ENCODE measurements around the gene RGS7BP. TPM values are rescaled to one million over a fixed set of nuclear protein-coding genes. Genes with fewer than 3 reads are reported as not detected.

Gene RGS7BP
- total RNA-seq, 1 experiment from 2014 or later: not detected

DNA sequence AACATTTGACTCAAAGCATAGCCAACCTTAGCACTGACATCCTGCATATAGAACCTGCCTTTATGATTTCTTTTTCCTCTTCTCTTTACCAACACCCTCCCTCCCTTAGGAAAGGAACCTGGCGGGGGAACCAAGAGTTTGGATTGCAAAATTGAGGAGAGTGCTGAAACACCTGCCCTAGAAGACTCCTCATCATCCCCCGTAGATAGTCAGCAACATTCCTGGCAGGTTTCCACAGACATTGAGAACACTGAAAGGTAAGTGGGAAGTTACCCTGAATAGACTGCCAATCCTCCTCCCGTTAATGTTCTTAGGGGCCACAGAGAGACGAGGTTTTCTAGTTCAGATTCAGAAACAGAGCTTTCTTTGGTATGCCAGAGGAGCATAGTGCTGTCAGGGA lies 88.8 kb downstream of the RGS7BP start:
- DNase-seq (ENCODE audit: low read depth, low spot score): no peak
- no peak overlapping the region for H3K9ac ChIP-seq (ENCODE audit: low read length)
- H3K4me1 ChIP-seq (ENCODE audit: control insufficient read depth in 1 of 2, insufficient read depth in 2 of 2, low read length in 2 of 2): no peaks in the 10 kb centered on the region
- 0 out of 2 replicates have a peak, but pooled peaks cover 8% of the 10 kb centered on the region for H3K27me3 ChIP-seq (ENCODE audit: insufficient read depth, low read length)
- H4K20me1 ChIP-seq (ENCODE audit: insufficient read depth): no peaks in the 10 kb centered on the region
- no peaks in the 10 kb centered on the region for H3K36me3 ChIP-seq (ENCODE audit: control insufficient read depth in 1 of 2, insufficient read depth in 2 of 2, low read length in 2 of 2)
- H3K4me3 ChIP-seq (replicated peaks in 1 of 2; ENCODE audit: low read depth in 1 of 2, low read length in 2 of 2): no peak overlapping the region
- TF ChIP-seq EGR1 (IDR thresholded peaks at IDR 0.05; ENCODE audit: low read depth) (no peak), YY1 (IDR thresholded peaks at IDR 0.05; ENCODE audit: extremely low read depth, insufficient replicate concordance, low read depth, low read length) (no peak), CBX3 (IDR thresholded peaks at IDR 0.05; ENCODE audit: low read depth) (no peak), EZH2phosphoT487 (IDR thresholded peaks at IDR 0.05; ENCODE audit: borderline replicate concordance) (no peak), TCF7L2 (IDR thresholded peaks at IDR 0.05; ENCODE audit: borderline replicate concordance, extremely low read depth, insufficient read depth, insufficient read length) (no peak), RAD21 (IDR thresholded peaks at IDR 0.05; ENCODE audit: low read depth) (no peak), SP1 (IDR thresholded peaks at IDR 0.05; ENCODE audit: low read depth) (no peak), FOSL1 (IDR thresholded peaks at IDR 0.05; ENCODE audit: low read depth) (no peak), POLR2AphosphoS5 (IDR thresholded peaks at IDR 0.05; ENCODE audit: low read depth, low read length) (no peak), ELF1 (IDR thresholded peaks at IDR 0.05; ENCODE audit: borderline replicate concordance, low read depth) (no peak), CEBPB (IDR thresholded peaks at IDR 0.05; ENCODE audit: low read depth) (no peak), EZH2 (IDR thresholded peaks at IDR 0.05) (no peak), POLR2A (IDR thresholded peaks at IDR 0.05; ENCODE audit: borderline replicate concordance, extremely low read depth, insufficient read depth, insufficient read length) (no peak)
- TF ChIP-seq, protein P1, sequence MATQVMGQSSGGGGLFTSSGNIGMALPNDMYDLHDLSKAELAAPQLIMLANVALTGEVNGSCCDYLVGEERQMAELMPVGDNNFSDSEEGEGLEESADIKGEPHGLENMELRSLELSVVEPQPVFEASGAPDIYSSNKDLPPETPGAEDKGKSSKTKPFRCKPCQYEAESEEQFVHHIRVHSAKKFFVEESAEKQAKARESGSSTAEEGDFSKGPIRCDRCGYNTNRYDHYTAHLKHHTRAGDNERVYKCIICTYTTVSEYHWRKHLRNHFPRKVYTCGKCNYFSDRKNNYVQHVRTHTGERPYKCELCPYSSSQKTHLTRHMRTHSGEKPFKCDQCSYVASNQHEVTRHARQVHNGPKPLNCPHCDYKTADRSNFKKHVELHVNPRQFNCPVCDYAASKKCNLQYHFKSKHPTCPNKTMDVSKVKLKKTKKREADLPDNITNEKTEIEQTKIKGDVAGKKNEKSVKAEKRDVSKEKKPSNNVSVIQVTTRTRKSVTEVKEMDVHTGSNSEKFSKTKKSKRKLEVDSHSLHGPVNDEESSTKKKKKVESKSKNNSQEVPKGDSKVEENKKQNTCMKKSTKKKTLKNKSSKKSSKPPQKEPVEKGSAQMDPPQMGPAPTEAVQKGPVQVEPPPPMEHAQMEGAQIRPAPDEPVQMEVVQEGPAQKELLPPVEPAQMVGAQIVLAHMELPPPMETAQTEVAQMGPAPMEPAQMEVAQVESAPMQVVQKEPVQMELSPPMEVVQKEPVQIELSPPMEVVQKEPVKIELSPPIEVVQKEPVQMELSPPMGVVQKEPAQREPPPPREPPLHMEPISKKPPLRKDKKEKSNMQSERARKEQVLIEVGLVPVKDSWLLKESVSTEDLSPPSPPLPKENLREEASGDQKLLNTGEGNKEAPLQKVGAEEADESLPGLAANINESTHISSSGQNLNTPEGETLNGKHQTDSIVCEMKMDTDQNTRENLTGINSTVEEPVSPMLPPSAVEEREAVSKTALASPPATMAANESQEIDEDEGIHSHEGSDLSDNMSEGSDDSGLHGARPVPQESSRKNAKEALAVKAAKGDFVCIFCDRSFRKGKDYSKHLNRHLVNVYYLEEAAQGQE (IDR thresholded peaks at IDR 0.05; ENCODE audit: low read depth): no peak
- TF ChIP-seq, protein P2, sequence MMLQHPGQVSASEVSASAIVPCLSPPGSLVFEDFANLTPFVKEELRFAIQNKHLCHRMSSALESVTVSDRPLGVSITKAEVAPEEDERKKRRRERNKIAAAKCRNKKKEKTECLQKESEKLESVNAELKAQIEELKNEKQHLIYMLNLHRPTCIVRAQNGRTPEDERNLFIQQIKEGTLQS (IDR thresholded peaks at IDR 0.05): no peak
- TF ChIP-seq, protein P3, sequence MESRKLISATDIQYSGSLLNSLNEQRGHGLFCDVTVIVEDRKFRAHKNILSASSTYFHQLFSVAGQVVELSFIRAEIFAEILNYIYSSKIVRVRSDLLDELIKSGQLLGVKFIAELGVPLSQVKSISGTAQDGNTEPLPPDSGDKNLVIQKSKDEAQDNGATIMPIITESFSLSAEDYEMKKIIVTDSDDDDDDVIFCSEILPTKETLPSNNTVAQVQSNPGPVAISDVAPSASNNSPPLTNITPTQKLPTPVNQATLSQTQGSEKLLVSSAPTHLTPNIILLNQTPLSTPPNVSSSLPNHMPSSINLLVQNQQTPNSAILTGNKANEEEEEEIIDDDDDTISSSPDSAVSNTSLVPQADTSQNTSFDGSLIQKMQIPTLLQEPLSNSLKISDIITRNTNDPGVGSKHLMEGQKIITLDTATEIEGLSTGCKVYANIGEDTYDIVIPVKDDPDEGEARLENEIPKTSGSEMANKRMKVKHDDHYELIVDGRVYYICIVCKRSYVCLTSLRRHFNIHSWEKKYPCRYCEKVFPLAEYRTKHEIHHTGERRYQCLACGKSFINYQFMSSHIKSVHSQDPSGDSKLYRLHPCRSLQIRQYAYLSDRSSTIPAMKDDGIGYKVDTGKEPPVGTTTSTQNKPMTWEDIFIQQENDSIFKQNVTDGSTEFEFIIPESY (IDR thresholded peaks at IDR 0.05; ENCODE audit: extremely low read depth, insufficient replicate concordance, low read length): no peak
- ChIA-PET RAD21 (ENCODE audit: low non-redundant PET in 1 of 2, low total read pairs in 2 of 2, uncharacterized antibody in 2 of 2, unreplicated experiment in 2 of 2) (no interaction called here), POLR2A (no interaction called here), CTCF (interaction anchor here (1.1 to 1.5 kb wide), 5 partner anchors 14 to 365 kb away, joined by 3 to 7 read pairs (median 4); no protein-coding TSS in a partner anchor)
- intact Hi-C loops (cut with micrococcal nuclease): no loop called here
- no peaks in the 10 kb centered on the region for H3K79me2 ChIP-seq (ENCODE audit: insufficient read depth, low read length)
- H2AFZ ChIP-seq (ENCODE audit: low read depth, low read length, poor library complexity, severe bottlenecking): no peak overlapping the region
- ATAC-seq: no peak
- H3K27ac ChIP-seq (ENCODE audit: low read depth, low read length): no peak overlapping the region
- H3K9me2 ChIP-seq (ENCODE audit: insufficient read depth): no peaks in the 10 kb centered on the region
- H3K9me3 ChIP-seq (ENCODE audit: control insufficient read depth in 1 of 2, insufficient read depth in 1 of 2, low read depth in 1 of 2, low read length in 2 of 2): no peaks in the 10 kb centered on the region
- no TSS peak for BruUV-seq (replicated peaks)
- H3K4me2 ChIP-seq (ENCODE audit: low read length): no peak overlapping the region
